Stimulated activated CD4-positive, alpha-beta T cell treated with anti-CD3 and anti-CD28 coated beads, Interleukin-1b, Interleukin-23, amount 100 ng/mL, for 24 hours (primary cell): Measurements from ENCODE around the gene RNU1-3.
"Not testable (repeated sequence)": the region's sequence is repeated elsewhere in the genome, so short reads cannot be mapped to it uniquely, and the experiment has no call there.

ENCODE experiments used
- DNase-seq, 4 experiments: peaks; one replicate each; pipeline ENCODE4 v3.0.0-alpha.2; 2020; ENCODE audit warnings: low read depth in 4 of 4, low spot score in 1 of 4

Gene RNU1-3

DNA sequence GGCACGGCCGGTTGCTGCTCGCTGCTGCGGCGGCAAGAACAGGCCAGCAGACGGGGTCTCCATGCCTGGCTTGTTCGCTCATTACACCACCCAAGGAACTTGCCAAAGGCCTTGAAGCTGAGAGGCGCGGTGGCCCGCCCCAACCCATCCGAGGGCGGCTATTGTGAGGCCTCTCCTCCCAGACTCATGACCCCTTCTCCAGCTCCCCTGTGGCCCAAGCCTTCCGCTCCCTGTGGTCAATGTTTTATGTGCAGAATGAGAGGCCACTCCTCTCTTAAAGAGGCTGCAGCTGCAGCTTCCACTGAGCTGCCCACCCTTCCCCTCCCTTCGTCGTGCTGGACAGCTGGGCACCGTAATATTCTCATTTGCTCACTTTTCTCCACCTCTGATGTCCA is 27.6 kb upstream of the RNU1-3 start:
- not testable (repeated sequence) for DNase-seq

GRCh38 chr1:16693449-16694307 is 26.9 kb upstream of the RNU1-3 start:
- DNase-seq, result not testable (repeated sequence)

- not testable (repeated sequence) for DNase-seq
Measured at GRCh38 chr1:16692717-16693448, 26.1 kb upstream of the RNU1-3 start.

DNA sequence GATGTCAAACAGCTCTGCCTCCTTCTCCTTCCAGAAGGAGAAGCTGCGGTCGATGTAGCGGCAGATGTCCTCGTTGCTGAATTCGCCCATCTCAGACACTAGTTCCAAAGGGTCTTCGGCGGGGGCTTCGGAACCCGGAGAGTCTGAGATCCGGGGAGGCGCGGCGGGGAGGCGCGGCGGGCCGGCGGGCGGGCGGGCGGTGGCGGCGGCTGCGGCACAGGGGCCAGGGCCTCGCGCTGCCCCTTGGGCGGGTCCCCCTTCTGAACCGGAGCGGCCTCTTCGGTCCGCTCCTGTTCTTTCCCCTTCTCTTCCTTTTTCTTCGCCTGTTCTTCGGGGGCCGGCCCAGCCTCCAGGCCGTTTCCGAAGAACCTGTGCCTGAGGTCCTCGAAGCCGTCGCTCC is 25.5 kb upstream of the RNU1-3 start:
- DNase-seq, result not testable (repeated sequence)

DNA sequence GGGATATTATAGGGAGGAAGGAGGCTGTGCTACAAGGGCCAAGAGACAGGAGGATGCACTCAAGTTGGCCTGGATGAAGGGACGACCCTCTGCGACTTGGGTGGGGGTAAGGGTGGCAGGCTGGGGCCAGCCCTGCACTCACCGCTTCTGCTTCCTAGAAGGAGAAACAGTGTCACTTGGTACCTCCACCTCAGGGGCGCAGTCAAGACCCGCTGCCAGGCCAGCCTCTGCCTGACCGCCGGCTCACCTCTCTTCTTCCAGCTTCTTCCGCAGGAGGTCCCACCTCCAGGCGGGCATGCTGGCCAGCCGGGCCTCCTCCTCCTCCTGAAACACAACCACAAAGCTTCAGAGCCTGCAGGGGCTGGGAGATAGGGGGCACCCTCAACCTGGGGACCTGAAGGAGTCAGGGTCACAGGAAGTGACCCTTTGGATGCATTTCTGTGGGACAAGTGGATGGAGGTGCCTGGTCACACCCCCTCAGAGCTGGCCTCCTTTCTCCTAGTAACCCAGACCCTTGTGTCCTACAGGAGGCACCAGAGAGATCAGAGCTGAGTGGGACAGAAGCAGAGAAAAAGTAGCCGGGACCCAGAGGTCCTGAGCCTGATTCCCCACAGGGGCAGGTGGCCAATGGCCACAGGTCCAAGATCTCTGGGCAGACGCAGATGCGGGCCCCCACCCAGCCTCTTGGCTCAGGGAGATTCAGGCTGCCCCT is 24.4 kb upstream of the RNU1-3 start:
- not testable (repeated sequence) for DNase-seq

DNA sequence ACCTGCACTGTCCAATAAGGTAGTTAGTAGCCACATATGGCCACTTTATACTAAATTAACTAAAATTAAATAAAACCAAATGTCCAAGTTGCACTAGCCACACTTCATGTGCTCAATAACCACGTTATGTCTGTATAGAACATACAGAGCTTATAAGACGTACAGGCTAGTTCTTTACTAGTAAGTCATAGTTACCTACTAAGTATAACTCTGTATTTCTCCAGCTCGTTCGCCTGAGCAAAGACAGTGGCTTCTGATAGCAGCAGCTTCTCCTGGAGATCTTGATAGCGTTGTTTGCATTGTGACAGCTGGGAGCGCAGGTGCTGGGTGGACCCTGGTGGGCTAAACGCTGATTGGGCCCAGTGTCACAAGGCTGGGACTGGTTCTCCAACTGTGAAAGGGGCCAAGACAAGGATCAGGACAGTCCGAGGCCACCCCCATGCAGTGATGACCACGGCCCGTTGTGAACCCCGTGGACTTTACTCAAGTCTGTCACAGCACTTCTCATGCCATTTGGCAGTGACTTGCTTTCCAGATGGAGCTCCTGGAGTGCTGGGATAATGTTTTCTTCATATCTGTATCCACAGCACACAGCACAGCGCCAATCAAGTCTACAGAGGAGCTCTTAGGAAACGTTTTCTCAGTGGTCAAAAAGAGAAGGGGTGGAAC is 20.5 kb upstream of the RNU1-3 start:
- DNase-seq, result not testable (repeated sequence)

GRCh38 chr1:16685445-16686371 is 19.0 kb upstream of the RNU1-3 start:
- not testable (repeated sequence) for DNase-seq

GRCh38 chr1:16684738-16685337 is 18.1 kb upstream of the RNU1-3 start:
- not testable (repeated sequence) for DNase-seq

DNA sequence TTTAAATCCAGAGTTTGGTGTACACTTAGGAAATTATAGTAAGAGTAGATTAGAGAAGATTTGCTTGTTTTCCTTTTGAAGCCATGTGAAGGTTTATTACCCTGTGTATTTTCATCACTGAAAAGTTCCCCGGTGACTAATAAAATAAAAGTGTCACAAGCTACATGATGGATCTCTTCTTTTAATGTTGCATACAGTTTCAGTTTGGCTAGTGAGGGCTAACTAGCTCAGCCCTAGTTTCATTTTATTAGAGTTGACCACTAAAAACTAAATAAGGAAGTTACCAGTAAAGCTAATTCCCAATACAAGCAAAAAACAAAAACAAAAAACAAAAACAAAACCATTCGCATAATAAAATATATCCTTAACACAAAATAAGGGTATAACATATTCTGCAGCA is 17.4 kb upstream of the RNU1-3 start:
- not testable (repeated sequence) for DNase-seq

DNA sequence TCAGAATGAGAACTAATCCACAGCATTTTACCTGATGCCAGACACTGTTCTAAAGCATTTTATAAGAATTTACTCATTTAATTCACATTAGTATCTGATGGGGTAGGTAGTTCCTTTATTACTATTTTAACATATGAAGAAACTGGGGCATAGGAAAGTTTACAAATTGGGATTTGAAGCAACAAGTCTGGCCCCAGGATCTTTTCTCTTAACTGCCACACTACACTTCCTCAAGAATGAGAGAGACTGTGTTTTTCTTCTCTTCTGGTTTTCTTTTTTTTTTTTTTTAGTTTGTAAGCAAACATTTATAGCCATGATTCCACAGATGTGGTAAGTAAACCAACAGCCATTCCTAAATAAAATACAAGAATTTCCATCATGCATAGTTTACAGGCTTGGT is 16.1 kb upstream of the RNU1-3 start:
- not testable (repeated sequence) for DNase-seq

DNA sequence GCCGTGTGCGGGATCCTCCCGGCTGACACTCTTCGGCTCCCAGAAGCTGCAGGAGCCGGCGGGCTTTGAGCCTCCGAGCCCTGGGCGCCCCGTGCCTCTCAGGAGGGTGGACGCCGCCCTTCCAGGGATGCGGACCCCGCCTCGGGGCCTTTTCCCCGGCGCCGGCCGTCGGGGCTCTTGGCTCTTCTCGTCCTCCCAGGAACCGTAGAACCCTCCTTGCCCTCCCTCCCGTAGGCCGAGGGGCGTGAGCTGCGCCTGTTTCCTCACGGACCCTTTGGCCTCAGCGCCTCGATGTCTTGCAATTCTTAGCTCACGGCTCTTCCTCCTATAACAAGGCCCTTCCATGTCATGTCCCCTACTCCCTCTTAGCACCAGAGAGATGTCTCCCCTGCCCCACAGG is 13.6 kb upstream of the RNU1-3 start:
- not testable (repeated sequence) for DNase-seq

- peak; percentile 21 to 52 (median 38) for DNase-seq
Measured at GRCh38 chr1:16677552-16678431, 11.0 kb upstream of the RNU1-3 start.

GRCh38 chr1:16676661-16677523 is 10.1 kb upstream of the RNU1-3 start:
- DNase-seq, result not testable (repeated sequence)

DNA sequence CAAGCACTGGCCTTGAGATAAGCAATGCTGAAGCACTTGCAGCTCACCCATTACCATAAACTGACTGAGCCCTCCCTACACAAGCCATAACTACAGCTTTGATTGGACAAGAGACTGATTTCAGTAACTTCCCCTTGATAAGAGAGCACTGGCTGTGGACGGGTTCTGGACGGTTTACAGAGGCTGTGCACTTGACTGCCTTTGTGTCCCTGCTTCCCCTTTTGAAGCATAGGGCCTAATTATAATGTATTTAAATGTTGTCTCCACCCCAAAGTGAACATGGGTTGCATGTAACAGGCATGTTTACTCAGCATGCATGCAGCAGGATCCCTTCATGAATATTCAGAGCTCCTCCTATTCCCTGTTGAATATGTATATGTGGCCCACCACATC is 8.4 kb upstream of the RNU1-3 start:
- not testable (repeated sequence) for DNase-seq

- DNase-seq, result not testable (repeated sequence)
Measured at GRCh38 chr1:16673976-16674375, 7.2 kb upstream of the RNU1-3 start.

- DNase-seq, result not testable (repeated sequence)
Measured at GRCh38 chr1:16665836-16666235, 912 bp downstream of the RNU1-3 start.

DNA sequence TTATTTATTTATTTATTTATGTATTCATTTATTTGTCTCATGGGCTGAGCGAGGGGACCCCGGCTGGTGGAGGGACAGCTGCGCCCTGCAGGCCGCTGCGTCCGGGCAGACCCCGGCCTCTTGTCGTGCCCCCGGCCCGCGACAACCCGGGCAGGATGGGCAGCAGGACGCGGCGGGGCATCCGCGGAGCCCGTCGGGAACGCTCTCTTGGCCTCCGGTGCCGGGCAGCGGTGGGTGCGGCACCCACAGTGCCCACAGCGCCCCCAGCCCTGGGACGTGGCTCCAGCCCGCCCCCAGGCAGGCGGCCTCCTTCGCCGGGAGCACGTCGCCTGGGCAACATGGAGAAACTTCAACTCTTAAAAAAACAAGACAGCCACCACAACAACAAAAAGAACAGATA is 8.5 kb downstream of the RNU1-3 start:
- DNase-seq, result not testable (repeated sequence)
